GM12892 (cell line): Measurements from ENCODE around the gene MICAL2.

Experiments
- POLR2A ChIP-seq: IDR thresholded peaks from 2 replicates; pipeline ENCODE4 v1.6.1; 2011; ENCODE audit warnings: low read depth, low read length, control low read depth
- POLR2AphosphoS5 ChIP-seq: IDR thresholded peaks from 2 replicates; pipeline ENCODE4 v1.6.1; 2011; ENCODE audit warnings: low read depth, low read length, control low read depth

GRCh38 chr11:12287009-12287373, 176.6 kb downstream of the MICAL2 start:
- no peak for TF ChIP-seq POLR2AphosphoS5
- no peak for TF ChIP-seq POLR2A
